CD4-positive, CD25-positive, alpha-beta regulatory T cell (primary cell): Measurements from ENCODE around the gene ITPR2. TPM values are rescaled to one million over a fixed set of nuclear protein-coding genes. Genes with fewer than 3 reads are reported as not detected.

Source experiments
- ATAC-seq, 2 donors: fragments of 150-1000 bp; cut with Tn5 transposase; one replicate each; pipeline ENCODE4 v1.10.0; 2021; ENCODE audit warnings: low read depth in 2 of 2, moderate number of reproducible peaks in 2 of 2, moderate library complexity in 1 of 2
- DNase-seq, 3 donors: peaks; one replicate each; pipeline versions ENCODE4 v3.0.0 to v3.0.0-alpha.2; 2012 to 2022; ENCODE audit warnings: mixed read lengths in 1 of 3
- H3K27ac ChIP-seq: one replicate; pipeline ENCODE4 v1.7.0; 2013; ENCODE audit warnings: mild to moderate bottlenecking, low read length; ENCODE audit not compliant: insufficient read depth, poor library complexity, severe bottlenecking
- H3K27me3 ChIP-seq: one replicate; pipeline ENCODE4 v1.7.0; 2013; ENCODE audit warnings: low read length; ENCODE audit not compliant: control insufficient read depth, insufficient read depth
- H3K36me3 ChIP-seq: one replicate; pipeline ENCODE4 v1.7.0; 2013; ENCODE audit warnings: mild to moderate bottlenecking, low read length, moderate library complexity; ENCODE audit not compliant: control insufficient read depth, insufficient read depth
- H3K4me1 ChIP-seq: 2 replicates; pipeline ENCODE4 v1.7.0; 2013; ENCODE audit warnings: mild to moderate bottlenecking, low read length; ENCODE audit not compliant: insufficient read depth, control insufficient read depth, poor library complexity, severe bottlenecking
- H3K4me3 ChIP-seq: one replicate; pipeline ENCODE4 v1.7.0; 2013; ENCODE audit warnings: low read depth, mild to moderate bottlenecking, low read length, moderate library complexity
- H3K9me3 ChIP-seq, 2 experiments: 1 replicate in 1 of 2; 2 replicates in 1 of 2; pipeline ENCODE4 v1.7.0; 2013; ENCODE audit warnings: low read length in 2 of 2, mild to moderate bottlenecking in 1 of 2, moderate library complexity in 1 of 2; ENCODE audit not compliant: control insufficient read depth in 2 of 2
- H3K27ac Mint-ChIP-seq, 3 donors: one replicate each; pipeline ENCODE4 v1.8.0; 2020 to 2022; ENCODE audit warnings: mild to moderate bottlenecking in 3 of 3, mixed read lengths in 3 of 3, moderate library complexity in 2 of 3
- H3K27me3 Mint-ChIP-seq: one replicate; pipeline ENCODE4 v1.8.0; 2022; ENCODE audit warnings: mild to moderate bottlenecking, mixed read lengths
- H3K36me3 Mint-ChIP-seq: one replicate; pipeline ENCODE4 v1.8.0; 2020; ENCODE audit warnings: mixed read lengths
- H3K4me1 Mint-ChIP-seq, 4 donors: one replicate each; pipeline ENCODE4 v1.8.0; 2020 to 2022; ENCODE audit warnings: mixed read lengths in 4 of 4, mild to moderate bottlenecking in 1 of 4
- H3K4me3 Mint-ChIP-seq, 4 donors: one replicate each; pipeline ENCODE4 v1.8.0; 2020 to 2022; ENCODE audit warnings: mild to moderate bottlenecking in 4 of 4, mixed read lengths in 4 of 4, moderate library complexity in 3 of 4
- H3K9me3 Mint-ChIP-seq, 7 donors: one replicate each; pipeline ENCODE4 v1.8.0; 2020 to 2022; ENCODE audit warnings: mixed read lengths in 7 of 7, mild to moderate bottlenecking in 3 of 7, moderate library complexity in 2 of 7
- polyA plus RNA-seq, 4 donors: library from polyadenylated mRNA; unstranded; fragments of 300-500 nt; fragmentation: Illumina TruSeq; gene quantifications; one replicate each; pipeline ENCODE4 v1.2.3, GENCODE V29; 2021
- total RNA-seq: library from RNA; stranded (reverse); gene quantifications from one replicate; pipeline ENCODE4 v1.2.3, GENCODE V29; 2022

Gene ITPR2
- total and polyA plus RNA-seq, 5 donors from 2014 or later, result 9.9 to 54.1 (median 11.7) TPM

DNA sequence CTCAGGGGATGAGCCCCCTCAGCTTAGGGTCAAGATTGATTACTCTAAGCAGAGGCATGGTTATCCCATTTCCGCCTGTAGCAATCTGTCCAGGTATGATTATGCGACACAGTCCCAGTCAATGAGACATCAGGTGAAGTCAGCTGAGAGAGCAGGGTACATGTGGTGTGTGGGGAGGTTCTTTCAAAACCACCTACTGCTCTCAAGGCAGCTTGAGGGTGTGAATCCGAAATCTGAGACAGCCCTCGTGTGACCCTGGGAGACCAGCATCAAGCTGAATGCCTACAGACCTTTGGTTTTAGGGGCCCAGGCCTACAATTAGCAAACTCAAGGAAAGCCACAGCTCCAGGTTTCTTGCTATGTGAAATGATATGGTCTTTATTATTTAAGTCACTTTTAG lies 275.7 kb downstream of the ITPR2 start:
- Histone ChIP-seq H3K4me1 (no peaks in the 10 kb centered on the region), H3K27me3 (no peaks in the 10 kb centered on the region), H3K27ac (no peak overlapping the region), H3K9me3 (no peaks in the 10 kb centered on the region), H3K4me3 (no peak overlapping the region), H3K36me3 (peaks cover 44% of the 10 kb centered on the region)
- Mint-ChIP-seq H3K27ac (no peak overlapping the region), H3K9me3 (no peaks in the 10 kb centered on the region), H3K36me3 (peaks cover 42% of the 10 kb centered on the region), H3K4me1 (peaks cover 0 to 12% (median 6%) of the 10 kb centered on the region in 4 donors), H3K27me3 (no peaks in the 10 kb centered on the region), H3K4me3 (no peak overlapping the region)
- DNase-seq (no peak), ATAC-seq (no peak)

- Mint-ChIP-seq H3K27ac (no peak overlapping the region), H3K27me3 (no peaks in the 10 kb centered on the region), H3K4me3 (no peak overlapping the region), H3K9me3 (no peaks in the 10 kb centered on the region), H3K4me1 (peaks cover 0 to 12% (median 6%) of the 10 kb centered on the region in 4 donors), H3K36me3 (peaks cover 38% of the 10 kb centered on the region)
- H3K4me1 ChIP-seq, result no peaks in the 10 kb centered on the region
- H3K27me3 ChIP-seq, result no peaks in the 10 kb centered on the region
- no peak overlapping the region for H3K27ac ChIP-seq
- H3K36me3 ChIP-seq, result peaks cover 44% of the 10 kb centered on the region
- no peak overlapping the region for H3K4me3 ChIP-seq
- DNase-seq, result no peak
- ATAC-seq, result no peak
- H3K9me3 ChIP-seq, result no peaks in the 10 kb centered on the region
These were observed 276.1 kb downstream of the ITPR2 start for GRCh38 chr12:26556916-26557315.

- no peaks in the 10 kb centered on the region for H3K27me3 ChIP-seq
- no peaks in the 10 kb centered on the region for H3K9me3 ChIP-seq
- peak overlapping the region in 2 of 3 donors; percentile 13 to 28 for H3K27ac Mint-ChIP-seq
- no peaks in the 10 kb centered on the region for H3K4me1 ChIP-seq
- DNase-seq (no peak), ATAC-seq (no peak)
- H3K27ac ChIP-seq, result no peak overlapping the region
- H3K4me3 Mint-ChIP-seq, result no peak overlapping the region
- peaks cover 51% of the 10 kb centered on the region for H3K36me3 Mint-ChIP-seq
- no peaks in the 10 kb centered on the region for H3K9me3 Mint-ChIP-seq
- H3K4me3 ChIP-seq, result no peak overlapping the region
- H3K4me1 Mint-ChIP-seq, result peaks cover 0 to 12% (median 6%) of the 10 kb centered on the region in 4 donors
- peaks cover 35% of the 10 kb centered on the region for H3K36me3 ChIP-seq
- H3K27me3 Mint-ChIP-seq, result no peaks in the 10 kb centered on the region
These were observed 277.9 kb downstream of the ITPR2 start for GRCh38 chr12:26555139-26555538.

GRCh38 chr12:26554332-26554731 lies 278.7 kb downstream of the ITPR2 start:
- Mint-ChIP-seq H3K27me3 (no peaks in the 10 kb centered on the region), H3K4me1 (peaks cover 0 to 12% (median 6%) of the 10 kb centered on the region in 4 donors), H3K36me3 (peaks cover 52% of the 10 kb centered on the region), H3K27ac (no peak overlapping the region), H3K9me3 (no peaks in the 10 kb centered on the region), H3K4me3 (no peak overlapping the region)
- DNase-seq (peak in 1 of 3 donors; percentile 4), ATAC-seq (no peak)
- Histone ChIP-seq H3K27ac (no peak overlapping the region), H3K27me3 (no peaks in the 10 kb centered on the region), H3K9me3 (no peaks in the 10 kb centered on the region), H3K4me1 (no peaks in the 10 kb centered on the region), H3K4me3 (no peak overlapping the region), H3K36me3 (peaks cover 30% of the 10 kb centered on the region)

GRCh38 chr12:26551385-26551784 lies 281.6 kb downstream of the ITPR2 start:
- Mint-ChIP-seq H3K36me3 (peaks cover 78% of the 10 kb centered on the region), H3K4me3 (no peak overlapping the region), H3K27me3 (no peaks in the 10 kb centered on the region), H3K27ac (peak overlapping the region in 1 of 3 donors; percentile 34), H3K9me3 (peaks cover 0 to 6% (median 0%) of the 10 kb centered on the region in 7 donors), H3K4me1 (peaks cover 2 to 12% (median 6%) of the 10 kb centered on the region in 4 donors)
- no peak for DNase-seq
- no peaks in the 10 kb centered on the region for H3K9me3 ChIP-seq
- H3K4me3 ChIP-seq, result no peak overlapping the region
- H3K27ac ChIP-seq, result no peak overlapping the region
- ATAC-seq, result no peak
- H3K36me3 ChIP-seq, result peaks cover 19% of the 10 kb centered on the region
- no peaks in the 10 kb centered on the region for H3K4me1 ChIP-seq
- H3K27me3 ChIP-seq, result no peaks in the 10 kb centered on the region

DNA sequence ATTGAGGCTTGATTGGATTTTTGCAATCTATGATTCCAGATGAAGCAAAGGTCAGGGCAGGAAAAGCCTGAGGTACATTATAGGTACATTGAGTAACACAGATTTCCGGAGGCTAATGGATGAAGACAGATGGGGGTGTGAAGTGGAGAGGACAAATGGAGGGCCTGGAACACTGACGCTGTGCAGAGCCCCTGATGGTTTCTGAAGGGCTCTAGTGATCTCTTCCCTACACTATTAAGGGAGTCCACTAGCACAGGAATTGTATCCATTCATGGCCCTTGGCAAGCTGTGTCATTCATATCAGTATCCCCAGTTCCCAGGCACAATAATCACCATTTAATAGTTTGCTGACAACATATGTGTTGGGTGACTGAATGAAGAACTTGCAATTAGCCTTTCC lies 284.8 kb downstream of the ITPR2 start:
- Mint-ChIP-seq H3K9me3 (peaks cover 0 to 9% (median 0%) of the 10 kb centered on the region in 7 donors), H3K36me3 (peaks cover 69% of the 10 kb centered on the region), H3K27ac (no peak overlapping the region), H3K4me1 (peaks cover 0 to 2% (median 0%) of the 10 kb centered on the region in 4 donors), H3K4me3 (no peak overlapping the region), H3K27me3 (no peaks in the 10 kb centered on the region)
- Histone ChIP-seq H3K36me3 (peaks cover 11% of the 10 kb centered on the region), H3K27ac (no peak overlapping the region), H3K9me3 (no peaks in the 10 kb centered on the region), H3K27me3 (no peaks in the 10 kb centered on the region), H3K4me3 (no peak overlapping the region), H3K4me1 (no peaks in the 10 kb centered on the region)
- ATAC-seq (no peak), DNase-seq (no peak)

DNA sequence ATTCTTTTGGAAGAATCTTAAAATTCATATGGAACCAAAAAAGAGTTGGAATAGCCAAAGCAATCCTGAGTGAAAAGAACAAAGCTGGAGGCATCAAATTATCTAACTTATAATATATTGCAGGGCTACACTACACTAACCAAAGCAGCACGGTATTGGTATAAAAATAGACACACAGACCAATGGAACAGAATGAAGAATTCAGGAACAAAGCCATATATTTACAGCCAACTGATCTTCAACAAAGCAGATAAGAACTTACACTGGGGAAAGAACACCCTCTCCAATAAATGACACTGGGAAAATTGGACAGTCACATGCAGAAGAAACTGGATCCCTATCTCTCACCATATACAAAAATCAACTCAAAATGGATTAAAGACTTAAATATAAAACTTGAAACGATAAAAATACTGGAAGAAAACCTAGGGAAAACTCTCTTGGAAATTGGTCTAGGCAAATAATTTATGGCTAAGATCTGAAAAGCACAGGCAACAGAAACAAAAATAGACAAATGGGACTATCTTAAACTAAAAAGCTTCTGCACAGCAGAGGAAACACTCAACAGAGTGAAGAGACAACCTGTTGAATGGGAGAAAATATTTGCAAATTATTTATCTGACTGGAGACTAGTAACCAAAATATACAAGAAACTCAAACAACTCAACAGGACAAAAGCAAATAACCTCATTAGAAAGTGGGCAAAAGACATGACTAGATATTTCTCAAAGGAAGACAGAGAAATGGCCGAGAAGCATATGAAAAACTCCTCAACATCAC lies 286.3 kb downstream of the ITPR2 start:
- Histone ChIP-seq H3K27me3 (no peaks in the 10 kb centered on the region), H3K9me3 (no peaks in the 10 kb centered on the region), H3K4me3 (no peak overlapping the region), H3K4me1 (no peaks in the 10 kb centered on the region), H3K27ac (no peak overlapping the region), H3K36me3 (peaks cover 11% of the 10 kb centered on the region)
- no peak overlapping the region for H3K4me3 Mint-ChIP-seq
- H3K4me1 Mint-ChIP-seq, result peaks cover 0 to 2% (median 0%) of the 10 kb centered on the region in 4 donors
- ATAC-seq (no peak), DNase-seq (no peak)
- peak overlapping the region in 1 of 3 donors; percentile 44 for H3K27ac Mint-ChIP-seq
- H3K27me3 Mint-ChIP-seq, result no peaks in the 10 kb centered on the region
- peaks cover 62% of the 10 kb centered on the region for H3K36me3 Mint-ChIP-seq
- peaks cover 0 to 9% (median 0%) of the 10 kb centered on the region in 7 donors for H3K9me3 Mint-ChIP-seq

- no peaks in the 10 kb centered on the region for H3K9me3 Mint-ChIP-seq
- no peak overlapping the region for H3K27ac ChIP-seq
- no peaks in the 10 kb centered on the region for H3K4me1 ChIP-seq
- peaks cover 48% of the 10 kb centered on the region for H3K36me3 Mint-ChIP-seq
- no peaks in the 10 kb centered on the region for H3K27me3 Mint-ChIP-seq
- H3K36me3 ChIP-seq, result peaks cover 3% of the 10 kb centered on the region
- H3K9me3 ChIP-seq, result no peaks in the 10 kb centered on the region
- ATAC-seq (no peak), DNase-seq (no peak)
- peak overlapping the region in 1 of 3 donors; percentile 29 for H3K27ac Mint-ChIP-seq
- H3K4me1 Mint-ChIP-seq, result no peaks in the 10 kb centered on the region
- no peak overlapping the region for H3K4me3 ChIP-seq
- no peak overlapping the region for H3K4me3 Mint-ChIP-seq
- no peaks in the 10 kb centered on the region for H3K27me3 ChIP-seq
These were observed 293.9 kb downstream of the ITPR2 start for GRCh38 chr12:26539131-26539530.
